Measurements from ENCODE around the gene VTI1A. TPM values are rescaled to one million over a fixed set of nuclear protein-coding genes. Genes with fewer than 3 reads are reported as not detected.

The VTI1A gene
- total and polyA plus RNA-seq, 2 experiments from 2014 or later, result 20.4 to 39.8 TPM

DNA sequence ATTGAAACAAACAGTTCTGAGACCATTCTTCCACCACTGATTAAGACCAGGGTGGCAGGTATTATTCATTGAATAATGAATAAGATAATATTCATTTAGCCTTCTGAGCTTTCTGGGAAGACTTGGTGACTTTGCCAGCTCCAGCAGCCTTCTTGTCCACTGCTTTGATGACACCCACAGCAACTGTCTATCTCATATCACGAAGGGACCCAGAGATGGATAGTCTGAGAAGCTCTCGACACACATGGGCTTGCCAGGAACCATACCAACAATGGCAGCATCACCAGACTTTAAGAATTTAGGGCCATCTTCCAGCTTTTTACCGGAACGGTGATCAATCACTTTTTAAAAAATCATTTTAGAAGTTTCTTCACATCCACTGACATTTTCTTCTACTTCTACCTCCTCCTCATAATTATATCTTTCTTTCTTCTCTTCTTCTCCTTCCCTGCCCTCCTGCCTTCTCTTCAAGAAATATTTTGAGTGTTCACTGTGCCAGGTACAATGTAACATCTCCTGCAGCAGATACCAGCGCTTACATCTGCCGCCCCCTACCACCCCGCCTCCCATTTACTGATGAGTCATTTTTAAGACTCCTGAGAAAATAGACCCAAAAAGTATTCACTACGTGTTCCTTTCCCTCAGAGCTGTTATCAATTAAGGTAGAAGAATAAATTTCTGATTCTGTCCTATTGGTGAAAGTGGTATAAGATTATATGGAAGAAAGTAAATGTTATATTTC is 101.7 kb downstream of the VTI1A start:
- no peaks in the 10 kb centered on the region for H3K27me3 ChIP-seq
- H3K9me2 ChIP-seq (replicated peaks; ENCODE audit: insufficient read depth), result no peaks in the 10 kb centered on the region
- no peaks in the 10 kb centered on the region for H4K20me1 ChIP-seq (ENCODE audit: insufficient read depth, poor library complexity, severe bottlenecking)
- no peaks in the 10 kb centered on the region for H3K4me1 ChIP-seq (ENCODE audit: insufficient read depth)
- H3K27ac ChIP-seq, result no peak overlapping the region
- no peak overlapping the region for H3K4me2 ChIP-seq
- DNase-seq (ENCODE audit: low spot score), result no peak
- no peak overlapping the region for H3K4me3 ChIP-seq
- H3K79me2 ChIP-seq, result no peaks in the 10 kb centered on the region
- H3K9me3 ChIP-seq (ENCODE audit: low read depth), result no peaks in the 10 kb centered on the region
- H3K36me3 ChIP-seq (replicated peaks; ENCODE audit: insufficient read depth, low read depth), result no peaks in the 10 kb centered on the region
- H2AFZ ChIP-seq, result no peak overlapping the region
- WGBS (ENCODE audit: low lambda C conversion rate, missing lambda C conversion rate), result 90% methylated on average over 8 of the region's 8 CpGs
- TF ChIP-seq, protein P1, sequence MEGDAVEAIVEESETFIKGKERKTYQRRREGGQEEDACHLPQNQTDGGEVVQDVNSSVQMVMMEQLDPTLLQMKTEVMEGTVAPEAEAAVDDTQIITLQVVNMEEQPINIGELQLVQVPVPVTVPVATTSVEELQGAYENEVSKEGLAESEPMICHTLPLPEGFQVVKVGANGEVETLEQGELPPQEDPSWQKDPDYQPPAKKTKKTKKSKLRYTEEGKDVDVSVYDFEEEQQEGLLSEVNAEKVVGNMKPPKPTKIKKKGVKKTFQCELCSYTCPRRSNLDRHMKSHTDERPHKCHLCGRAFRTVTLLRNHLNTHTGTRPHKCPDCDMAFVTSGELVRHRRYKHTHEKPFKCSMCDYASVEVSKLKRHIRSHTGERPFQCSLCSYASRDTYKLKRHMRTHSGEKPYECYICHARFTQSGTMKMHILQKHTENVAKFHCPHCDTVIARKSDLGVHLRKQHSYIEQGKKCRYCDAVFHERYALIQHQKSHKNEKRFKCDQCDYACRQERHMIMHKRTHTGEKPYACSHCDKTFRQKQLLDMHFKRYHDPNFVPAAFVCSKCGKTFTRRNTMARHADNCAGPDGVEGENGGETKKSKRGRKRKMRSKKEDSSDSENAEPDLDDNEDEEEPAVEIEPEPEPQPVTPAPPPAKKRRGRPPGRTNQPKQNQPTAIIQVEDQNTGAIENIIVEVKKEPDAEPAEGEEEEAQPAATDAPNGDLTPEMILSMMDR (IDR thresholded peaks at IDR 0.05; ENCODE audit: poor library complexity), result no peak
- TF ChIP-seq EZH2 (IDR thresholded peaks at IDR 0.05; ENCODE audit: borderline replicate concordance) (no peak), EZH2phosphoT487 (IDR thresholded peaks at IDR 0.05; ENCODE audit: low read depth, severe bottlenecking, unreplicated experiment) (no peak)

DNA sequence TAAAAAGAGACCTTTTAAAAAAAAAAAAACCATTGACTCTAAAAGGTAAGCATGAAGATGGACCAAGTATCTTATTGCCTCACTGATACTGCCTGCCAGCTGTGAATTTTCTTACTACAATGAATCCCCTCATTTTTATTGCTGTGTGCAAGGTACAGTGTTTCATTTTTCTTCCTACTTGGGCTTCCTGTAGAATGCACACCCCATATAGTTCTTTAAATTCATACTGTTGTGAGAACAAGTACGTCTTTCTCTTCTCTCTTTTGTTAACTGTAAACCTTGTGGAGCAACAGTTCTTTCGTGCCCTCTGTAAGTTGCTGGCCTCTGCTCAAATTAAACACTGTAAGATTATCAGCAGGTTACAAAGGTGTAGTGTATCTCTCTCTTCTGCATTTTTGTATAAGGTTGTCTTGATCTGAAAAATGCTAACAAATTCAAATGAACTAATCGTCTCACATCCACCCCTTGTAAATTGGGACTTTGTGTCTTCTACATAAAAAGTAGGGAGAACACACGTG is 105.6 kb downstream of the VTI1A start:
- Histone ChIP-seq H3K4me3 (no peak overlapping the region), H3K27me3 (no peaks in the 10 kb centered on the region), H3K4me2 (no peak overlapping the region), H3K79me2 (no peaks in the 10 kb centered on the region), H2AFZ (no peak overlapping the region), H3K27ac (no peak overlapping the region), H3K4me1 (ENCODE audit: insufficient read depth) (no peaks in the 10 kb centered on the region), H3K9me3 (ENCODE audit: low read depth) (no peaks in the 10 kb centered on the region), H3K36me3 (replicated peaks; ENCODE audit: insufficient read depth, low read depth) (no peaks in the 10 kb centered on the region), H4K20me1 (ENCODE audit: insufficient read depth, poor library complexity, severe bottlenecking) (no peaks in the 10 kb centered on the region), H3K9me2 (replicated peaks; ENCODE audit: insufficient read depth) (no peaks in the 10 kb centered on the region)
- 86% methylated on average over 4 of the region's 4 CpGs for WGBS (ENCODE audit: low lambda C conversion rate, missing lambda C conversion rate)
- TF ChIP-seq EZH2 (IDR thresholded peaks at IDR 0.05; ENCODE audit: borderline replicate concordance), result no peak
- TF ChIP-seq, protein P1 (IDR thresholded peaks at IDR 0.05; ENCODE audit: poor library complexity), result no peak
- no peak for TF ChIP-seq EZH2phosphoT487 (IDR thresholded peaks at IDR 0.05; ENCODE audit: low read depth, severe bottlenecking, unreplicated experiment)
- DNase-seq (ENCODE audit: low spot score), result no peak

DNA sequence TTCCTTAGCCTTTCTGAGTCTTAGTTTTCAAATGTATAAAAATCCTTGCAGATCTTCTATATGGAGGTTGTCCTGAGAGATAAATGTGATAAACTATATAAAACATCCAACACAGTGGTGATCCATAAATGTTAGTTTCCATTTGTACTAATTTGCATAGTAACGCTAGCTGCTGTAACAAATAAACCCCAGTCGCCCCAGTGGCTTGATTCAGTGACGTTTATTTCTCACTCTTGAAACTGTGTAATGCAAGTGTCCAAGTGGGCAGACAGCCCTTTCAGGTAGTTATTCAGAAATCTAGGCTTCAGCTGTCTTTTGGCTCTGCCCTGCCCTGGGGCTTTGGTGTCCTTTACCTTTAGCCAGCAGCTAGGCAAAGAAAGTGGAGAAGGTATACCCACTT is 106.3 kb downstream of the VTI1A start:
- 99% methylated on average over 3 of the region's 3 CpGs for WGBS (ENCODE audit: low lambda C conversion rate, missing lambda C conversion rate)
- Histone ChIP-seq H3K4me1 (ENCODE audit: insufficient read depth) (no peaks in the 10 kb centered on the region), H3K27ac (no peak overlapping the region), H4K20me1 (ENCODE audit: insufficient read depth, poor library complexity, severe bottlenecking) (no peaks in the 10 kb centered on the region), H3K27me3 (no peaks in the 10 kb centered on the region), H3K9me3 (ENCODE audit: low read depth) (no peaks in the 10 kb centered on the region), H3K9me2 (replicated peaks; ENCODE audit: insufficient read depth) (no peaks in the 10 kb centered on the region), H3K4me3 (no peak overlapping the region), H3K36me3 (replicated peaks; ENCODE audit: insufficient read depth, low read depth) (no peaks in the 10 kb centered on the region), H3K79me2 (no peaks in the 10 kb centered on the region), H2AFZ (no peak overlapping the region), H3K4me2 (no peak overlapping the region)
- TF ChIP-seq EZH2phosphoT487 (IDR thresholded peaks at IDR 0.05; ENCODE audit: low read depth, severe bottlenecking, unreplicated experiment) (no peak), EZH2 (IDR thresholded peaks at IDR 0.05; ENCODE audit: borderline replicate concordance) (no peak)
- TF ChIP-seq, protein P1 (IDR thresholded peaks at IDR 0.05; ENCODE audit: poor library complexity), result no peak
- DNase-seq (ENCODE audit: low spot score), result no peak
